ENCODE measurements around the gene SNCG.

SNCG gene

DNA sequence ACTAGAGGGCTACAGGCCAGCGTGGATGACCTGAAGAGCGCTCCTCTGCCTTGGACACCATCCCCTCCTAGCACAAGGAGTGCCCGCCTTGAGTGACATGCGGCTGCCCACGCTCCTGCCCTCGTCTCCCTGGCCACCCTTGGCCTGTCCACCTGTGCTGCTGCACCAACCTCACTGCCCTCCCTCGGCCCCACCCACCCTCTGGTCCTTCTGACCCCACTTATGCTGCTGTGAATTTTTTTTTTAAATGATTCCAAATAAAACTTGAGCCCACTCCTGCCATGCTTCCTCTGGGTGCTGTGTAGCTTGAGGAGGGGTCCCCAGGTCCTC is 4.5 kb downstream of the SNCG start:
- Histone ChIP-seq H3K27ac (ENCODE audit: low read depth, low read length) (no peak overlapping the region), H3K9ac (ENCODE audit: low read depth, low read length) (no peak overlapping the region), H3K4me3 (ENCODE audit: low read length) (no peak overlapping the region), H3K36me3 (ENCODE audit: insufficient read depth, low read length) (no peaks in the 10 kb centered on the region), H3K4me1 (ENCODE audit: insufficient read depth, low read length) (peaks cover 27% of the 10 kb centered on the region), H3K9me3 (ENCODE audit: insufficient read depth, low read depth, low read length) (no peaks in the 10 kb centered on the region), H3K27me3 (ENCODE audit: insufficient read depth, low read length) (no peaks in the 10 kb centered on the region)
- WGBS: 91% methylated on average over 7 of the region's 7 CpGs

DNA sequence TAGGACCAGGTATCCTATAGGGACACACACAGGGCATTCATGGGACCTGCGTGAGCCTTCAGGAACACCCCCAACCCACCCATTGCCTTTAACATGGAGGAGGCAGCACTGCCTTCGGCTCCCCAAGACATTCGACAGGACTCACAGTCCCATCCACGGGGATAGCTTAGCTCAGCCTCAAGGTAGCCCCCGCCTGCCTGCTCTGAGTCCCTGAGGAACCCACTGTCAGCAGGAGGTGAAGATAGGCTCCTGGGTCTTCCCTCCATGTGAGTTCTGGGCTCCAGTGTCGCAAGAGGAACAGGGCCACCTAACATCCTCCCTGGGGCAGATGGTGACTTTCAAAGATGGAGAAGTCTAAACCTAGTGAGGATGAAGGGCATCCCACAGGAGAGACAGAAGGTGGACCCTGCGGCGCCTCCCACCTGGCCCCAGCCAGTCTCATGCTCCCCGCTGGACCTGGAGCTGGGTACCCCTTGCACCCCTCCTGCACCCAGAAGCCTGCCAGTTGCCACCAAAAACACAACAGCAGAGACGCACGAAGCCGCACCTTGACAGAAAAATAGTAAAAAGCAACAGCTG is 5.0 kb downstream of the SNCG start:
- Histone ChIP-seq H3K4me3 (ENCODE audit: low read length) (no peak overlapping the region), H3K9ac (ENCODE audit: low read depth, low read length) (no peak overlapping the region), H3K36me3 (ENCODE audit: insufficient read depth, low read length) (no peaks in the 10 kb centered on the region), H3K4me1 (ENCODE audit: insufficient read depth, low read length) (peaks cover 24% of the 10 kb centered on the region), H3K9me3 (ENCODE audit: insufficient read depth, low read depth, low read length) (no peaks in the 10 kb centered on the region), H3K27me3 (ENCODE audit: insufficient read depth, low read length) (no peaks in the 10 kb centered on the region), H3K27ac (ENCODE audit: low read depth, low read length) (no peak overlapping the region)
- 92% methylated on average over 12 of the region's 12 CpGs for WGBS

DNA sequence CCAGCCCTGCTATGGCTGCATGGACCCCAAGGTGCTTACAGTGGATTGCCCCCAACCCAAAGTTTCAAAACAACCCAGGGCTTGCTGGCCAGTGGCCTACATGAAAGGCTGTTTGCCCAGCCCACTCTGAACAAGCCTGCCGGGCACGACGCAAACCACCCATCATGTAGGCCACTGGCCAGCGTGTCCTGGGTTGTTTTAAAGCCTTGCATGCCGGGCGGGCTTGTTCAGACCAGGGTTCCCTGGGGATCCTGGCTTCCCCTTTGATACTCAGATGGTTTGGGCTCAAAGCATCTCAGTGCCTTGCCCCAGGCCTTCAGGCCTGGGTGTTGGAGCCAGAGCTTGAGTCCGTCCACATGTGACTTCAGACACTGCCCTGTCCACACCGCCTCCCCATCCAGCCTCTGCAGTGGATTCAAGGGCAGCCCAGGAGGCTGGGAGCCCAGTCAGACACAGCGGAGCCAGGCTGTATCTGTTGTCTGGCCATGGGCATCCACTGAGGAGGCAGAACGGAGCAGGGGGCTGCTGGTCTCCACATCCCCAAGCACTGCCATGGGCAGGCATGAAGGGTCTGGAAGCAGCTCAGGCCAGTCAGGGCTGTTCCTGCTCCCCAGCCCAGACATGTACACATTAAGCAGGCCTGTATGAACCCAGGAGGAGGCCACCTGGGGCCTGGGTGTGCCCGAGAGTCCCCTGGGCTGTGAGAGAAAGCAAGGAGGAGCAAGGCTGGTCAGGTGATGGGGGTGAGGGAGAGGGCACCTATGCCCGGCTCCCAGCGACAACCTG is 5.9 kb downstream of the SNCG start:
- H3K4me1 ChIP-seq (ENCODE audit: insufficient read depth, low read length): peaks cover 16% of the 10 kb centered on the region
- H3K9ac ChIP-seq (ENCODE audit: low read depth, low read length): no peak overlapping the region
- WGBS: 95% methylated on average over 13 of the region's 13 CpGs
- no peaks in the 10 kb centered on the region for H3K36me3 ChIP-seq (ENCODE audit: insufficient read depth, low read length)
- no peaks in the 10 kb centered on the region for H3K9me3 ChIP-seq (ENCODE audit: insufficient read depth, low read depth, low read length)
- no peak overlapping the region for H3K4me3 ChIP-seq (ENCODE audit: low read length)
- no peaks in the 10 kb centered on the region for H3K27me3 ChIP-seq (ENCODE audit: insufficient read depth, low read length)
- no peak overlapping the region for H3K27ac ChIP-seq (ENCODE audit: low read depth, low read length)

DNA sequence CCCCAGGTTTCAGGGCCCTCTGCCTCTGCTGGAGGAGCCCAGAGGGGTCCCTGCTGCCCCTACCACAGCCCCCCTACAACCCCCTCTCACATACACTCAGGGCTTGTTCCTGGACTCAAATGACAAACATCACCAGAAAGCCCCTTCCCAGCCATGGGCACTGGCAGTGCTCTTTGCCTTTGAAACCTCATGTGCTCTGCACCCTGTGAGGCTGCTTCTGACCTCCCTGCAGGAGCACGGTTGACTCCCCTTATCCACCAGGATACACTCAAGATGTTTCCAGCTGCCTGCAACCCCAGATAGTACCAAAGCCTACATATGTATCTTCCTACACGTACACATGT is 6.4 kb downstream of the SNCG start:
- no peak overlapping the region for H3K4me3 ChIP-seq (ENCODE audit: low read length)
- no peak overlapping the region for H3K27ac ChIP-seq (ENCODE audit: low read depth, low read length)
- peaks cover 16% of the 10 kb centered on the region for H3K4me1 ChIP-seq (ENCODE audit: insufficient read depth, low read length)
- no peaks in the 10 kb centered on the region for H3K36me3 ChIP-seq (ENCODE audit: insufficient read depth, low read length)
- H3K9me3 ChIP-seq (ENCODE audit: insufficient read depth, low read depth, low read length): no peaks in the 10 kb centered on the region
- WGBS: 96% methylated on average over 2 of the region's 2 CpGs
- no peak overlapping the region for H3K9ac ChIP-seq (ENCODE audit: low read depth, low read length)
- no peaks in the 10 kb centered on the region for H3K27me3 ChIP-seq (ENCODE audit: insufficient read depth, low read length)

DNA sequence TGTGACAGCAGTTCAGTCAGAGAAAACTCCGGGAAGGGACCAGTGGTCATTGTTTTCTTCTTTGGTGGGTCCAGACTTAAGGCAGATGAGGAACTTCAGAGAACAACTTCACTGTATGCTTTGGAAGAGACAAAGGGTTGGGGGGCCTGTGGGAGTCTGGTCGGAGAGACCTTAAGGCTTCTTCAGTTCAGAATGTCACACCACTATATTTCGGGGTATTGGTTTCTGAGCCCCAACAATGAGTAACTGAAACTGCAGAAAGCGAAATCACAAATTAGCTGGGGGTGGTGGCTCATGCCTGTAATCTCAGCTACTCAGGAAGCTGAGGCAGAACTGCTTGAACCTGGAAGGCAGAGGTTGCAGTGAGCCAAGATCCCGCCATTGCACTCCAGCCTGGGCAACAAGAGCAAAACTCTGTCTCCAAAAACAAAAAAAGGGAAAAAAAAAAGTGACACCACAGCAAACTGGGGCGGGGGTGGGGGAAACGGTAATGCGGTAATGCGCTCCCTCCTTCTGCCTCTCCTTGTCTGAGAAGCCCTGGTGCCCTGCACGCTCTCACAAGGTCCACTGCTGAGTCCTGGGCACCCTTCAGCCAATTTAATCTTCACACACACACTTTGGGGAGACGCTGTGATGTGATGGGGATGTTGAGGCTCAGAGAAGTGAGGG is 7.7 kb downstream of the SNCG start:
- no peaks in the 10 kb centered on the region for H3K9me3 ChIP-seq (ENCODE audit: insufficient read depth, low read depth, low read length)
- peaks cover 14% of the 10 kb centered on the region for H3K4me1 ChIP-seq (ENCODE audit: insufficient read depth, low read length)
- no peak overlapping the region for H3K27ac ChIP-seq (ENCODE audit: low read depth, low read length)
- no peaks in the 10 kb centered on the region for H3K36me3 ChIP-seq (ENCODE audit: insufficient read depth, low read length)
- H3K4me3 ChIP-seq (ENCODE audit: low read length): no peak overlapping the region
- 73% methylated on average over 10 of the region's 11 CpGs for WGBS
- H3K27me3 ChIP-seq (ENCODE audit: insufficient read depth, low read length): peaks cover 4% of the 10 kb centered on the region; the same call in 1 of the 2 replicates
- H3K9ac ChIP-seq (ENCODE audit: low read depth, low read length): peak overlapping the region; percentile 31; the same call in 1 of the 2 replicates

DNA sequence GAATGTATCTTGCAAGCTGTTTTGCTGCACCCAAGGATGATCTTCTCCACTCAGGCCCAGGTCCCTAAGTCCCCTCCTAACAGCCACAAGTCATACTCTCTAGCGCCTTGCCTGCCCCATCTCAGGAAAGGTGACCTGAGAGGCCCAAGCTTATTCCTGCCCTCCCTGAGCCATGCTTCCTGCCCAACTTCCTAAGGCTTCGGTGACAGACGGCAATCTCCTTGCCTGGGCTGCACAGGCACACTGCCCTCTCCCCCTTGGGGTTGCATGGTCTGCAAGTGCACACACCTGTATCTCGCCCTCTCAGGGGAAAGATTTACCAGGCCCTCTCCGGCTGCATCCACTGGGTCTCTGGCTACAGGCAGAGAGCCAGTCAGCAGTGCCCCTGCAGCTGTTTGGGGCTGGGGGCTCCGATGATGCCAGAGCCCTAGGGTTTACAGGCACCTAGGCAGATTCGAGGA is 9.1 kb downstream of the SNCG start:
- peaks cover 16% of the 10 kb centered on the region for H3K27me3 ChIP-seq (ENCODE audit: insufficient read depth, low read length)
- H3K9me3 ChIP-seq (ENCODE audit: insufficient read depth, low read depth, low read length): no peaks in the 10 kb centered on the region
- H3K27ac ChIP-seq (ENCODE audit: low read depth, low read length): no peak overlapping the region
- H3K36me3 ChIP-seq (ENCODE audit: insufficient read depth, low read length): no peaks in the 10 kb centered on the region
- no peak overlapping the region for H3K4me3 ChIP-seq (ENCODE audit: low read length)
- peaks cover 17% of the 10 kb centered on the region for H3K4me1 ChIP-seq (ENCODE audit: insufficient read depth, low read length)
- 90% methylated on average over 7 of the region's 7 CpGs for WGBS
- no peak overlapping the region for H3K9ac ChIP-seq (ENCODE audit: low read depth, low read length)

DNA sequence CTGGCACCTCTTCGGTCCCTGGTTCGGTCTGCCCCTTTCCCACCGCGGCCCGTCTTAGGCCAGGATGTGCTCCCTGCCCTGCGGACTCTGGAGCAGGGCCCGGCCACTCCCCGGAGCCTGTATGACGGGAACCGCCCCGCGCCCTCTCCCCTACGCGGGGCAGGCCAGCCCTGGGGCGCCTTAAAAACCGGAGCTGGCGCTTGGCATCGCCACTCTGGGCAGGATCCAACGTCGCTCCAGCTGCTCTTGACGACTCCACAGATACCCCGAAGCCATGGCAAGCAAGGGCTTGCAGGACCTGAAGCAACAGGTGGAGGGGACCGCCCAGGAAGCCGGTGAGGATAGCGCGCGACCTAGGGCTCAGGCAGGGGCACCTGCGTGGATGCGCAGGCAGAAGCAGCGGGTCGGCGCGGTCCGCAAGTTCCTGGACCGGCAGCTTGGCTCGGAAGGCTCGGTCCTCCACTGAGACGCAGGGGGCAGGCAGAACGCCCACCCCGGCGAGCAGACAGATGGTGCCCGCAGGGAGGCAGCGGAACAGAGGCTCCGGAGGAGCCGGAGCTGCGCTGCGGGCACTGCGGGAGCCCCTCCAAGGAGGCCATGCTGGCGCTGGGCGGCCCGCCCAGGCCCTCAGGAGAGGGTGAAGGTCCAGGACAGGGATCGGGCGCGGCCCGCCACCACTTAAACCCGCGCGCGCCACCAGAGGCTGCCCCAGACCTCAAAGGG is 10.0 kb downstream of the SNCG start, which contains the start of gene ADIRF:
TSS of gene ADIRF (plus strand) at position 212 of the 723 bp plus-strand sequence. CDS start at position 275, 63 bp downstream.
- Histone ChIP-seq H3K27me3 (ENCODE audit: insufficient read depth, low read length) (peaks cover 26% of the 10 kb centered on the region), H3K9ac (ENCODE audit: low read depth, low read length) (no peak within 1 kb of the TSS), H3K4me1 (ENCODE audit: insufficient read depth, low read length) (peaks cover 17% of the 10 kb centered on the region), H3K4me3 (ENCODE audit: low read length) (no peak within 1 kb of the TSS), H3K36me3 (ENCODE audit: insufficient read depth, low read length) (no peaks in the 10 kb centered on the region), H3K27ac (ENCODE audit: low read depth, low read length) (no peak within 1 kb of the TSS), H3K9me3 (ENCODE audit: insufficient read depth, low read depth, low read length) (no peaks in the 10 kb centered on the region)
- WGBS: 95% methylated on average over 59 of the region's 59 CpGs

DNA sequence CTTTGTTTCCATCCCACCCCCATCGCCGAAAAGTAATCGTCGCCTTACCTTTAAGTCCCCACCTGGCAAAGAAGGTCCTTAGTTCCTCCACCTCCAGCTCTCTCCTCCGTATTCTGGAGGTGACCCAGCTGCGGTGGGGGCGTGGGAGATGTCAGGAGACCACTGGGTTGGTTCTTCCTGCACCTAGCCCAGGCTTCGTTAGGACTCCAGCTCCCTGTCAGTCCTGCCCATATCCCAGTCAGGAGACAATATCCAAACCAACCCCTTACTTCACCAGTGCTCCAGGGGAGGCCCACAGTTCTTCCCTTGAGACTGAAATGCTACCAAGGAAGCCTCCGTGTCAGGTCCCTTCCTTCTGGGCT is 10.6 kb downstream of the SNCG start:
- Histone ChIP-seq H3K9ac (ENCODE audit: low read depth, low read length) (no peak overlapping the region), H3K27me3 (ENCODE audit: insufficient read depth, low read length) (peaks cover 27% of the 10 kb centered on the region), H3K4me3 (ENCODE audit: low read length) (no peak overlapping the region), H3K36me3 (ENCODE audit: insufficient read depth, low read length) (no peaks in the 10 kb centered on the region), H3K4me1 (ENCODE audit: insufficient read depth, low read length) (peaks cover 17% of the 10 kb centered on the region), H3K9me3 (ENCODE audit: insufficient read depth, low read depth, low read length) (no peaks in the 10 kb centered on the region), H3K27ac (ENCODE audit: low read depth, low read length) (no peak overlapping the region)
- 92% methylated on average over 9 of the region's 9 CpGs for WGBS

DNA sequence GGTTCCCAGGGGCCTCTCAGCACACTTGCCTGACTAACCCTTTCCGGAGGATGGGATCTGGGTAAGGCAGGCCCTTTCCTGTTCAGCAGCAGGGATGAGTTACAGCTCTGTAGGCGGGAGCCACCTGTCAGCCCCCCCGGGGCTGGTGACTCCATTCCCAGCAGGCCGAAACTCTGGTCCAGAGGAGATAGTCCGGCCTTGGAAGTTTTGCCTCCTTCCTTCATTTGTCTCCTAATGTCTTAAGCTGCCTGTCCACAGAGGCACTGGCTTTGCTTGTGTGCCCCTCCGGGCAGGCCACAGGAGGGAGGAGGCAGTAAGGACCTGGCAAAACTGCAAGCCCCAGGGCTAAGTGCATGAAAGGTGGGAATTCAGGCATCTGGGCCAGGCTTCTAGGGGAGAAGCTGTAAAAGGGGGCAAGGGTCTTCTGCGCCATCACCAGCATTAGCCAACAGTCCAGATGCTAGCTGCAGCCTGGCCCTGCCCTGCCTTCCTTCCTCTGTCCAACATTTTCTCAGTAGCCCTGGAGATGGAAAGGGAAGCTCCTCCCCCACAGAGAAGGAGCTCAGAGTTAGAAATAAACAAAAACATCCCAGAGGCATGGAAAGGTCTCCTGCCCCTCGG is 11.1 kb downstream of the SNCG start:
- H3K4me3 ChIP-seq (ENCODE audit: low read length): no peak overlapping the region
- 82% methylated on average over 8 of the region's 8 CpGs for WGBS
- no peak overlapping the region for H3K27ac ChIP-seq (ENCODE audit: low read depth, low read length)
- peaks cover 17% of the 10 kb centered on the region for H3K4me1 ChIP-seq (ENCODE audit: insufficient read depth, low read length)
- no peak overlapping the region for H3K9ac ChIP-seq (ENCODE audit: low read depth, low read length)
- H3K27me3 ChIP-seq (ENCODE audit: insufficient read depth, low read length): peaks cover 27% of the 10 kb centered on the region
- H3K9me3 ChIP-seq (ENCODE audit: insufficient read depth, low read depth, low read length): no peaks in the 10 kb centered on the region
- H3K36me3 ChIP-seq (ENCODE audit: insufficient read depth, low read length): no peaks in the 10 kb centered on the region

DNA sequence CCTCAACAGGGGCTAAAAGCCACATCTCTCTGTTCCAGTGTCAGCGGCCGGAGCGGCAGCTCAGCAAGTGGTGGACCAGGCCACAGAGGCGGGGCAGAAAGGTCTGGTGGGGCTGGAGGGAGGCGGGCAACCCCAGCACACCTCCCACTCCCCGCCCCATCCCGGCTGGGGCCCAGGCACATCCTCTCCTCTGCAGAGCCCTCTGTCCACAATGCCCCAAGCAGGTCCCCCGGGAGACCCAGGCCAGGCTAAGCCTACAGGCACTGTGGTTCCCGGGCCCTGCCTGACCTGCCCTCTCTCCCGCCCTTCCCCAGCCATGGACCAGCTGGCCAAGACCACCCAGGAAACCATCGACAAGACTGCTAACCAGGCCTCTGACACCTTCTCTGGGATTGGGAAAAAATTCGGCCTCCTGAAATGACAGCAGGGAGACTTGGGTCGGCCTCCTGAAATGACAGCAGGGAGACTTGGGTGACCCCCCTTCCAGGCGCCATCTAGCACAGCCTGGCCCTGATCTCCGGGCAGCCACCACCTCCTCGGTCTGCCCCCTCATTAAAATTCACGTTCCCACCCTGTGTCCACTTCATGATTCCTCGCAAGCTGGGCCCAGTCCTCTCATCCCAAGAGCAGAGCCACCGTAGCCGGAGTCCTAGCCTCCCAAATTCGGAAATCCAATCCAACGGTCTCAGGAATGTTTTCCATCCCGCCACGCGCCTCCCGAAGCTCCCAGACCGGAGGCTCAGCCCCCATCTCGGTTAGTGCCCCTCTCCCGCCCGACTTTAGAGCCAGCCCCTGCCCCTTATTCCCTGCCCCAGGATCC is 12.0 kb downstream of the SNCG start:
- Histone ChIP-seq H3K36me3 (ENCODE audit: insufficient read depth, low read length) (no peaks in the 10 kb centered on the region), H3K4me3 (ENCODE audit: low read length) (peak overlapping the region; percentile 61), H3K27ac (ENCODE audit: low read depth, low read length) (no peak overlapping the region), H3K9me3 (ENCODE audit: insufficient read depth, low read depth, low read length) (no peaks in the 10 kb centered on the region), H3K9ac (ENCODE audit: low read depth, low read length) (peak overlapping the region; percentile 73), H3K27me3 (ENCODE audit: insufficient read depth, low read length) (peaks cover 27% of the 10 kb centered on the region), H3K4me1 (ENCODE audit: insufficient read depth, low read length) (peaks cover 17% of the 10 kb centered on the region)
- WGBS: 17% methylated on average over 30 of the region's 30 CpGs
